Astrocyte of the hippocampus (primary cell): ENCODE data around the gene ZIC1.

Source experiments
- DNase-seq: peaks from one replicate; pipeline ENCODE4 v3.0.0; 2011; ENCODE audit warnings: low read depth, low spot score

Gene ZIC1

GRCh38 chr3:147422196-147422595, 13.0 kb downstream of the ZIC1 start:
- no peak for DNase-seq

DNA sequence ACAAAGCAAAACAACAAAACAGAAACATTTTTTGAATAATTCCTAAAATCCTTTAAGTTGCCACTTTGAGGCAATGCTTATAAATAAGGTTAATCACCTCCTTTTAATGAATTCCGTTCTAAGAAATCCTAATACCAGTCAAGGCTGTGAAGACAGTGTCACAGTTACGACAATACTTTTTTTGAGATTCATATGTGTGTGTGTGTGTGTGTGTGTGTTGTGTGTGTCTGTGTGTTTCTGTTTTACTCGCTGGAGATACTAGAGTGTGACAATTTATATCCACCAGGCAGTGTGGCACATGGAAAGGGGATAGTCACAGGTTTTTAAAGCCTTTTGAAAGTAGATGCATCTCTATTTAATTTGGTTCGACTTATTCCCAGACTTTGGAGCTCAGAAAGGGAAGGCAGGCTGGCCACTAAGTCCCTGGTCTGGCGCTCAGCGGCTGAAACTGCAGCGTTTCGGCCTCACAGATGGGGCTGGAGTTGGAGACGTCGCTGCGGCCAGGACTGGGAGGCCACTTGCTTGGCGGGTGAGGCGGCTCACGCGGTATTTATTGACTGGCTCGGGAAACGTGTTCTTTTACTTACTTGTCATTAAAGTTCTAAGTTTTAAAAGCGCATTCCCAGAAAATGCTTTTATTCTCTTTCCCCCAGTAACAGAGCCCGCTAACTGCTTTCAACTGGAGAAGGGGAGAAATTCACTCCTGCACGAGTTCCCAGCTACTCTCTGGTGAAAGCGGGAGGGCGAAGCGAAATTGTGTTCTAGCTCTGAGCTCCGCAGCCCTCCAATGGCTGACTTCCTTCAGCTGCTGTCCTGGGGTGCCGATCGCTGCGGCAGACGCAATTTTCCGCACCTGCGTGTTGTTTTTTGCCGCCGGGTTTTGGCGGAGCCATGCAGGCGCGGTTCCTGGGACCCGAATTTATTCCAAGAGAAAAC, 13.7 kb downstream of the ZIC1 start:
- DNase-seq: no peak

DNA sequence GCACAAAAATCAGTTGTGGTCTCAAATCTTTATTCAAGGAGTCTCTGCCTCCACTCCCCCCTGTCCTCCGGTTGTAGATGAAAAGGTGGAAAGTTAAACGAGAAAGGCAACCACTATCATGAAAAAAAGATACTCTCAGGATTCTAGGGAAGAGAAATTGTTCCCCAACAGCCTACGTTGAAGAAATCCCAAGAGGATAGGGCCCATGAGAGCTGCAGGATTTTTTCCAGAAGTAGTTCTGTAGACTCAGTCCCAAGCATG, 14.3 kb downstream of the ZIC1 start:
- DNase-seq: no peak

- peak; percentile 50 for DNase-seq
Observed at GRCh38 chr3:147423798-147424580, 14.8 kb downstream of the ZIC1 start.

DNA sequence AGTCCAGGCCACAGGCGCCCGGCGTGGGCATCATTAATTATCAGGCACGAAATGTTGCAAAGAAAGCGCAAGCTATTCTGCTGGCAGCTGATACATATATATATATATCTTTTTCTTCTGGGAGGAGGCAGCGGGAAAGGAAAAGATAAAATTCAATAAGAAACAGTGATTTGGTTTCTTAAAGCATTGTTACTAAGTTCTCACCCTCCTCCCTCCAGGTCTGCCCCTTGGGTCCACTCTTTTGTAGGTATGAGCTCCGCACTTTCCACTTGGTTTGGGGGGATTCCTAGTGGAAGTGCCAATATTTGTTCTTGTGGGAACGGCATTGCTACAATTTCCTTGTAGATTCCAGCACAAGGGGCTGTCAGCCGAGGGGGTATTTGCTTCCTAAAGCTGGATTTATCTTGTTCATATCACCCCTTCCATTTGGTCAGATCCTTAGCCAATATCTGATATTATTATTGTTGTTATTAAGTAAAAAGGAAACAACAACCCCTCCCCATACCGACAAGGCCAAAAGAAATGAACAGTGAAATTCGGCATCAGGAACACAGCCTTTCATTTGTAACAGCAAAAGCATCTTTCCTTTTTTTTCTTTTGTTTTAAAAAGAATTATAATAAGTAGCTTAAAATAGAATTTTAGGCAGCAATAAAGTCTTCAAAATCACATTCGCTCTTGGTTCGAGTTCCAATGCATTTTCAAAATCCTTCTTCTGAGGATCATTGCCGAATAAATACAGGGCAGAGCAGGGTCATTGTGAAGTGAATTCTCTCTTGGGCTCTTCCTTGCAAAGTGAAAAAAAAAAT, 15.6 kb downstream of the ZIC1 start:
- DNase-seq: no peak

GRCh38 chr3:147425388-147425850, 16.3 kb downstream of the ZIC1 start:
- no peak for DNase-seq

DNA sequence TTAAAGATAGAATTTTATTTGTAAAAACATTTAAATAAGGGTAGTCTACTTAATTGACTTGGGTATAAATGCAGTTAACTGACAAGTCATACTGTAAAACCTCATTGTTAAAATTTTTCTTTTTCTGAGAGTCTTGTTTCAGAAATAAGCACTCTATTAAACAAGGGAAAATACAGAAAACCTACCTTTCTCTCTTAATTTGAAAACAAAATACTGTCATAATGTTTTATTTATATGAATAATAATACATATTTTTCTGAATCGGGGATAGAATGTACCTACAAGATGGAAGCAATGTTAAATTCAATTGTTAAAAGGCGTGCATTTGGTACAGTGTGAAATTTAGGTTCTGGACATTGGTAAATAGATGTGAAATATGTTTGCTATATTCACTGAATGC, 17.8 kb downstream of the ZIC1 start:
- DNase-seq: no peak

DNA sequence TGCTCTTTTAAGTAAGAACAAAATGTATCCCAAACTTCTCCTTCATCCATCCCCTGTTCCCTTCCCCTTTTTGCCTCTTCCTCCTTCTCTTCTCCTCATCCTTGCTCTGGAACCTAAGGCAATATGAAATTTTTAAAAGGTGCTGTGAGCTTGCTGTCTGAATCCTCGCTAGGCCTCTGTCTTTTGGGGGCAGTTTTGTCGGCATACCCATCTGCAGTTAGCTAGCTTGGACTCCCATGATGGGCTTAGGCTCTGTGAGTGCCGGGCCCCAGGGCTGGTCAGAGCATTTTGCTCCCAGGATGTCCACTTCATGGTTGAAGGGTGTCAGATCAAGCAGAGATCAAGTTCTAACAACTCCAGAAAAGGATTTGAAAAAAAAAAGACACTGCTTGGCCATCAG, 18.6 kb downstream of the ZIC1 start:
- DNase-seq: no peak

DNA sequence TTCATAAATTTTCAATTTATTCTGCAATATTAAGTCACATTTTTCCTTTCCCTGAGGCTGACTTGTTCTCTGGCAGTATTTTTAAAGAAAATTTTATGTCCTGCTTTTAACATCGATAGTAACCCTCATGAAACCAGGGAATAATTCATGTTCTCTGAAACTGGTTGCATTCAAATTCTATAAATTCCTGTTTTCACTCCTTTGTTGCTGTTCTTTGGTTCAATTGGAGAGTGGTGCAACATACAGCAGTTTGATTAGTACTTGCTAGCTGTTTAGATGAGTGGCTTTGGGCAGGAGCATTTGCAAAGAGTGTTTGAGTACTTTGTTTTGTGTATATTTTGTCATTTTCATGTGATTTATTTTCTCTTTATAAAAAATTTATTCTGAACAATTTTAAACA, 19.2 kb downstream of the ZIC1 start:
- no peak for DNase-seq

DNA sequence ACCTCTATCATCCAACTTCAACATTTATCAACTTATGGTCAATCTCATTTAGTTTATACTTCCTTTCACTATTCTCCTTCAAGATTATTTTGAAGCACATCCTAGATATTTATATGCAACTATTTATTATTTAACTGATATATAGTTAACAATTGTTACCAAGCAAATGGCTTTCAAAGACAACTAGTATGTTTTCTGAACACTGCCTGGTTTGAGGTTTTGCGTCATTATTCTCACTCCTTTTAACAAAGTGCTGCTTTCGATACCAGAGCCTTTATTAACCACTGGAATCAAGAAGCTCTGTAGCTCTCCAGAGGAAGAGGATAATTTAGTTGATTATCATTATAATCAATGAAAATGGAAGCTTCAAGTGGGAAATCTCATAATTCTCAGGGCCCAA, 19.6 kb downstream of the ZIC1 start:
- no peak for DNase-seq

GRCh38 chr3:147431751-147432150, 22.6 kb downstream of the ZIC1 start:
- DNase-seq: no peak

- no peak for DNase-seq
Observed at GRCh38 chr3:147447224-147447623, 38.1 kb downstream of the ZIC1 start.

- no peak for DNase-seq
Observed at GRCh38 chr3:147449669-147450068, 40.5 kb downstream of the ZIC1 start.

GRCh38 chr3:147458995-147459704, 50.0 kb downstream of the ZIC1 start:
- no peak for DNase-seq

GRCh38 chr3:147462856-147463255, 53.7 kb downstream of the ZIC1 start:
- DNase-seq: no peak
